PC-9 (cell line): ENCODE measurements around the gene ZSWIM4. TPM values are rescaled to one million over a fixed set of nuclear protein-coding genes. Genes with fewer than 3 reads are reported as not detected.
A peak's percentile ranks its signal among the peaks of the same experiment; 100 is the strongest.

Experiments used
- BruUV-seq: library from RNA; stranded (reverse); fragments of 400-500 nt; replicated peaks from 2 replicates; lab custom pipeline; 2021; lab: Mats Ljungman, UMichigan
- CTCF ChIA-PET: fragments of 300-600 bp; sonication (Branson Sonifier 250); formaldehyde crosslinking; loops from one replicate; lab custom pipeline; 2022; ENCODE audit warnings: antibody characterized with exemption; lab: Charles Lee
- POLR2A ChIA-PET: fragments of 300-600 bp; sonication (Branson Sonifier 250); formaldehyde crosslinking; loops from one replicate; lab custom pipeline; 2022; ENCODE audit warnings: antibody characterized with exemption; ENCODE audit not compliant: unreplicated experiment; lab: Charles Lee
- DNase-seq, 2 experiments: peaks; one replicate each; pipeline versions ENCODE4 v3.0.0 to v3.0.0-alpha.2; 2015 to 2022; ENCODE audit warnings: mixed read lengths in 1 of 2
- H2AFZ ChIP-seq: fragments of 200-600 bp; sonication (generic); 2 replicates; pipeline ENCODE4 v1.8.1; 2017; ENCODE audit warnings: antibody characterized with exemption
- H3F3A ChIP-seq: fragments of 200-600 bp; sonication (generic); 2 replicates; pipeline ENCODE4 v1.8.1; 2017; ENCODE audit warnings: antibody characterized with exemption, mild to moderate bottlenecking, low read depth; ENCODE audit not compliant: insufficient read depth
- H3K27ac ChIP-seq: fragments of 200-600 bp; sonication (generic); 2 replicates; pipeline ENCODE4 v1.6.1; 2016; ENCODE audit warnings: mixed run types
- H3K27me3 ChIP-seq: fragments of 200-600 bp; sonication (generic); 2 replicates; pipeline ENCODE4 v1.6.1; 2016; ENCODE audit warnings: low read depth, mixed run types; ENCODE audit not compliant: insufficient read depth
- H3K36me3 ChIP-seq: fragments of 200-600 bp; sonication (generic); 2 replicates; pipeline ENCODE4 v1.6.1; 2016; ENCODE audit warnings: low read depth, mixed run types
- H3K4me1 ChIP-seq: fragments of 200-600 bp; sonication (generic); replicated peaks from 2 replicates; pipeline ENCODE4 v1.6.1; 2016; ENCODE audit warnings: mixed run types; ENCODE audit not compliant: insufficient read depth
- H3K4me2 ChIP-seq: fragments of 200-600 bp; sonication (generic); 2 replicates; pipeline ENCODE4 v1.6.1; 2017; ENCODE audit warnings: mixed run types
- H3K4me3 ChIP-seq: fragments of 200-600 bp; sonication (generic); 2 replicates; pipeline ENCODE4 v1.6.1; 2016; ENCODE audit warnings: mixed run types
- H3K79me2 ChIP-seq: fragments of 200-600 bp; sonication (generic); 2 replicates; pipeline ENCODE4 v1.6.1; 2017; ENCODE audit warnings: low read depth, mixed run types
- H3K9me2 ChIP-seq: fragments of 200-600 bp; sonication (generic); 2 replicates; pipeline ENCODE4 v1.8.1; 2017; ENCODE audit warnings: mild to moderate bottlenecking; ENCODE audit not compliant: insufficient read depth
- H3K9me3 ChIP-seq: fragments of 200-600 bp; sonication (generic); 2 replicates; pipeline ENCODE4 v1.8.1; 2016; ENCODE audit warnings: low read depth; ENCODE audit not compliant: insufficient read depth
- H4K20me1 ChIP-seq: fragments of 200-600 bp; sonication (generic); 2 replicates; pipeline ENCODE4 v1.8.1; 2017; ENCODE audit not compliant: insufficient read depth
- CTCF ChIP-seq: fragments of 200-600 bp; sonication (generic); conservative IDR thresholded peaks from 2 replicates; pipeline ENCODE4 v1.6.1; 2017; ENCODE audit warnings: mixed run types, antibody characterized with exemption, mild to moderate bottlenecking, moderate library complexity
- EZH2 ChIP-seq: fragments of 200-600 bp; sonication (generic); IDR thresholded peaks from 2 replicates; pipeline ENCODE4 v1.8.0; 2017; ENCODE audit warnings: antibody characterized with exemption, low read depth
- intact Hi-C: fragments of 100-400 bp; cut with micrococcal nuclease; formaldehyde crosslinking; loops from one replicate; pipeline ENCODE4 v1.10.0; 2022; ENCODE audit not compliant: unreplicated experiment
- total RNA-seq: library from RNA; stranded (reverse); gene quantifications from 2 replicates; pipeline ENCODE4 v1.2.3, GENCODE V29; 2021

The ZSWIM4 gene
- total RNA-seq, 1 experiment from 2014 or later, result 15.2 TPM

DNA sequence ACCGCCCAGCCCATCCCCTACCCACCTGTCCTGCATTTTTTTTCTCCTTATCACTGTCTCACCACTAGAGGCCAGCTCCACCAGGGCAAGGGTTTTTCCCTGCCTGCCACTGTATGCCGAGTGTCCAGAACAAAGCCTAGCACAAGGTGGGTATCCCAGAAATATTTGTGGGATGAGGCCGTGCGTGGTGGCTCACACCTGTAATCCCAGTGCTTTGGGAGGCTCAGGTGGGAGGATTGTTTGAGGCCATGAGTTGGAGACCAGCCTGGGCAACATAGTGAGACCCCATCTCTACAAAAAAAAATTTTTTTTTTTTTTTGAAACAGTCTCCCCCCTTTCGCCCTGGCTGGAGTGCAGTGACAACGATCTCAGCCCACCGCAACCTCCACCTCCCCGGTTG is 33.8 kb upstream of the ZSWIM4 start:
- Histone ChIP-seq H3F3A (peaks cover 12% of the 10 kb centered on the region; the same call in 1 of the 2 replicates), H3K4me2 (no peak overlapping the region), H3K4me3 (no peak overlapping the region), H3K36me3 (peaks cover 11% of the 10 kb centered on the region; the same call in 1 of the 2 replicates), H3K9me3 (no peaks in the 10 kb centered on the region), H3K27me3 (no peaks in the 10 kb centered on the region), H3K27ac (no peak overlapping the region), H2AFZ (no peak overlapping the region), H3K9me2 (no peaks in the 10 kb centered on the region), H4K20me1 (peaks cover 6% of the 10 kb centered on the region; the same call in 1 of the 2 replicates), H3K79me2 (peaks cover 21% of the 10 kb centered on the region), H3K4me1 (peaks cover 9% of the 10 kb centered on the region; the same call in 1 of the 2 replicates)
- no peak for DNase-seq
- TF ChIP-seq EZH2 (no peak), CTCF (0 out of 2 replicates have a peak, but pooled peaks have one; percentile 35)
- intact Hi-C loops, result no loop called here
- CTCF ChIA-PET, result interaction anchor here (0.6 to 1.2 kb wide), 2 partner anchors 13 to 23 kb away, joined by 4 to 6 read pairs; partner anchors contain the start of gene C19orf53
- POLR2A ChIA-PET, result no interaction called here
- no TSS peak for BruUV-seq

DNA sequence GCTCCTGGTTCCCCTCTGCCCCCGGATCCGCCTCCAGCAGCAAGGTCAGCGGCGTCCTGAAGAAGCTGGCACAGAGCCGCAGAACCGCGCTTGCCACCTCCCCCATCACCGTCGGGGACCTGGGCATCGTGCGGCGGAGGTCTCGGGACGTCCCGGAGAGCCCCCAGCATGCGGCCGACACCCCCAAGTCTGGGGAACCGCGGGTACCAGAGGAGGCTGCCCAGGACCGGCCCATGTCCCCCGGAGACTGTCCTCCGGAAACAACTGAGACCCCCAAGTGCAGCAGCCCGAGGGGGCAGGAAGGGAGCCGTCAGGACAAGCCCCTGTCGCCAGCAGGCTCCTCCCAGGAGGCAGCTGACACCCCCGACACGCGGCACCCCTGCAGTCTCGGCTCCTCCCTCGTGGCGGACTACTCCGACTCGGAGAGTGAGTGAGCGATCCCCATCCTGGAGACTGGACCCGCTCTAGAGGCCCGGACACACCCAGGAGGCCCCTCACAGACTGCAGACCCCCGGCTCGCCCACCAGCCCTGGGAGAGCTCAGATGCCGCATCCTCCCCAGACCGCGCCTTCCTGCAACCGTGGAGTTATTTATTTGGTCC is 32.5 kb upstream of the ZSWIM4 start:
- CTCF ChIA-PET, result no interaction called here
- POLR2A ChIA-PET, result no interaction called here
- no peak for TF ChIP-seq EZH2
- no peak for TF ChIP-seq CTCF
- no peaks in the 10 kb centered on the region for H3K27me3 ChIP-seq
- H3K4me2 ChIP-seq, result no peak overlapping the region
- no peak for DNase-seq
- H3K9me3 ChIP-seq, result no peaks in the 10 kb centered on the region
- no peak overlapping the region for H3K4me3 ChIP-seq
- H3K27ac ChIP-seq, result no peak overlapping the region
- peaks cover 11% of the 10 kb centered on the region; the same call in 1 of the 2 replicates for H3K36me3 ChIP-seq
- peaks cover 9% of the 10 kb centered on the region; the same call in 1 of the 2 replicates for H3K4me1 ChIP-seq
- BruUV-seq, result no TSS peak
- intact Hi-C loops, result no loop called here
- peaks cover 14% of the 10 kb centered on the region; the same call in 1 of the 2 replicates for H3F3A ChIP-seq
- no peak overlapping the region for H2AFZ ChIP-seq
- H3K9me2 ChIP-seq, result no peaks in the 10 kb centered on the region
- peaks cover 21% of the 10 kb centered on the region for H3K79me2 ChIP-seq
- H4K20me1 ChIP-seq, result peaks cover 6% of the 10 kb centered on the region; the same call in 1 of the 2 replicates

DNA sequence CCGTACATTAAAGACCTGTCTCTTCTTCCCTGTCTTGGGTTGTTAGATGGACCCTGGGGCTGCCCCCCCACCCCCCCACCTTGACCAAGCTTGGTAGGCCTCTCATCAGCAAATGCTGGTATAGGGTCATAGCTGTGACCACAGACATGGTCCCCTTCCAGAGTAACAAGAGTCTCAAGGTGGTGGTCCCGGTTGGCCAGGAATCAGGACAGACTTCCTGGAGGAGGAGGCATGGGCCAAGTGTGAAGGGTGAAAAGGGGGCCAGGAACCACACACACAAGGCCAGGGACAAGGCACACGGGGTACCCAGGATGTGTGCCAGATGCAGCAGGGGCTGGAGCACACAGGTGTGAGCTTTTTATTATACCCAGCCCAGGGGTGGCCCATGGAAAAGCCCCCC is 32.0 kb upstream of the ZSWIM4 start:
- H3F3A ChIP-seq, result peaks cover 19% of the 10 kb centered on the region; the same call in 1 of the 2 replicates
- H4K20me1 ChIP-seq, result peaks cover 6% of the 10 kb centered on the region; the same call in 1 of the 2 replicates
- H3K4me3 ChIP-seq, result peak overlapping the region; percentile 61; the same call in 1 of the 2 replicates
- peak overlapping the region; percentile 64 for H3K4me2 ChIP-seq
- ChIA-PET POLR2A (no interaction called here), CTCF (no interaction called here)
- no peaks in the 10 kb centered on the region for H3K9me2 ChIP-seq
- peaks cover 8% of the 10 kb centered on the region; the same call in 1 of the 2 replicates for H3K36me3 ChIP-seq
- H3K4me1 ChIP-seq, result peaks cover 9% of the 10 kb centered on the region; the same call in 1 of the 2 replicates
- H3K27ac ChIP-seq, result no peak overlapping the region
- H2AFZ ChIP-seq, result no peak overlapping the region
- no peak for DNase-seq
- no TSS peak for BruUV-seq
- intact Hi-C loops, result no loop called here
- no peak for TF ChIP-seq EZH2
- TF ChIP-seq CTCF, result no peak
- peaks cover 21% of the 10 kb centered on the region for H3K79me2 ChIP-seq
- no peaks in the 10 kb centered on the region for H3K27me3 ChIP-seq
- no peaks in the 10 kb centered on the region for H3K9me3 ChIP-seq
